K562 (cell line): Measurements from ENCODE around the gene GPR39. TPM values are rescaled to one million over a fixed set of nuclear protein-coding genes. Genes with fewer than 3 reads are reported as not detected.

ENCODE experiments used
- ATAC-seq: fragments of 200-7000 bp; cut with Tn5 transposase; 3 replicates; pipeline ENCODE4 v1.9.1; 2020; ENCODE audit warnings: moderate library complexity
- BruUV-seq: library from RNA; stranded (reverse); fragments of 400-500 nt; replicated peaks from 2 replicates; lab custom pipeline; 2021; lab: Mats Ljungman, UMichigan
- CTCF ChIA-PET: fragments of 300-600 bp; formaldehyde crosslinking; extraction: SDS; loops from one replicate; lab custom pipeline; 2021; ENCODE audit warnings: low intra/inter-chr PET ratio; lab: Yijun Ruan, JAX
- POLR2A ChIA-PET: fragments of 300-600, 350-650 bp; sonication (Branson Sonifier 250); formaldehyde crosslinking; extraction: SDS; loops from one replicate; lab custom pipeline; 2021; ENCODE audit warnings: antibody characterized with exemption, inconsistent platforms; lab: Yijun Ruan, JAX
- DNase-seq, 4 experiments: peaks; one replicate each; pipeline versions ENCODE4 v3.0.0 to v3.0.0-alpha.2; 2011 to 2018; ENCODE audit warnings: low spot score in 3 of 4, mixed read lengths in 3 of 4; ENCODE audit errors: extremely low read depth in 1 of 4
- FAIRE-seq: peaks from 2 replicates; lab custom pipeline; 2011; peaks lifted over from hg19 to GRCh38; lab: Jason Lieb, UNC
- H2AFZ ChIP-seq: 2 replicates; pipeline ENCODE4 v1.6.0; 2011; ENCODE audit warnings: low read depth, low read length, control low read depth, inconsistent platforms
- H3K27ac ChIP-seq: fragments of 200-600 bp; 3 replicates; pipeline ENCODE4 v1.8.0; 2011; ENCODE audit warnings: low read depth, mild to moderate bottlenecking, control low read depth, inconsistent platforms, low read length, moderate library complexity, mixed read lengths; ENCODE audit errors: extremely low read depth
- H3K27me3 ChIP-seq, 2 experiments: fragments of 300-600 bp in 1 of 2; 2 replicates in 1 of 2; 3 replicates in 1 of 2; pipeline versions ENCODE4 v1.6.0 to v1.8.0; 2011; ENCODE audit warnings: inconsistent platforms in 2 of 2, low read length in 2 of 2, mild to moderate bottlenecking in 1 of 2, mixed read lengths in 1 of 2, moderate library complexity in 1 of 2; ENCODE audit not compliant: control insufficient read depth in 2 of 2, insufficient read depth in 2 of 2
- H3K36me3 ChIP-seq: fragments of 300-600 bp; 3 replicates; pipeline ENCODE4 v1.8.0; 2011; ENCODE audit warnings: mild to moderate bottlenecking, low read length, inconsistent platforms; ENCODE audit not compliant: control insufficient read depth, insufficient read depth
- H3K4me1 ChIP-seq, 2 experiments: fragments of 200-600 bp in 1 of 2; replicated peaks in 1 of 2; 2 replicates in 1 of 2; 3 replicates in 1 of 2; pipeline versions ENCODE4 v1.5.1 to v1.8.0; 2011; ENCODE audit warnings: inconsistent platforms in 2 of 2, low read length in 2 of 2, mild to moderate bottlenecking in 1 of 2, mixed read lengths in 1 of 2, moderate library complexity in 1 of 2; ENCODE audit not compliant: control insufficient read depth in 2 of 2, insufficient read depth in 2 of 2
- H3K4me2 ChIP-seq: 2 replicates; pipeline ENCODE4 v1.6.1; 2011; ENCODE audit warnings: low read length, control low read depth, inconsistent platforms, mixed read lengths; ENCODE audit not compliant: insufficient read depth
- H3K4me3 ChIP-seq: fragments of 200-600 bp; sonication (generic), shearing (Covaris generic); 2 replicates; pipeline ENCODE4 v1.5.1; 2016; ENCODE audit warnings: control low read depth, inconsistent platforms
- H3K79me2 ChIP-seq: fragments of 200-600 bp; 3 replicates; pipeline ENCODE4 v1.8.0; 2011; ENCODE audit warnings: low read length, inconsistent platforms; ENCODE audit not compliant: control insufficient read depth, insufficient read depth
- H3K9ac ChIP-seq, 2 experiments: 2 replicates each; pipeline versions ENCODE4 v1.6.0 to v1.6.1; 2011; ENCODE audit warnings: low read depth in 2 of 2, low read length in 2 of 2, control low read depth in 1 of 2, inconsistent platforms in 1 of 2, mild to moderate bottlenecking in 1 of 2, mixed read lengths in 1 of 2; ENCODE audit not compliant: insufficient read depth in 1 of 2
- H3K9me1 ChIP-seq: one replicate; pipeline ENCODE4 v1.6.0; 2011; ENCODE audit warnings: inconsistent platforms, mild to moderate bottlenecking, low read length, moderate library complexity; ENCODE audit not compliant: control insufficient read depth, insufficient read depth
- H3K9me3 ChIP-seq: replicated peaks from 2 replicates; pipeline ENCODE4 v1.5.1; 2011; ENCODE audit warnings: low read depth, low read length, inconsistent platforms; ENCODE audit not compliant: control insufficient read depth, insufficient read depth
- H4K20me1 ChIP-seq: replicated peaks from 2 replicates; pipeline ENCODE4 v1.6.1; 2011; ENCODE audit warnings: low read length, inconsistent platforms, mixed read lengths; ENCODE audit not compliant: control insufficient read depth, insufficient read depth
- CHCHD3 ChIP-seq: fragments of 250-450 bp; sonication (Bioruptor Pico); IDR thresholded peaks from 2 replicates; pipeline ENCODE4 v2.1.2; 2022; ENCODE audit warnings: mild to moderate bottlenecking
- CHD1 ChIP-seq: fragments of 200-600 bp; sonication (generic); IDR thresholded peaks from one replicate; pipeline ENCODE4 v1.6.1; 2012; ENCODE audit warnings: mild to moderate bottlenecking, moderate library complexity, low read length, inconsistent platforms
- CSDE1 ChIP-seq, 2 experiments: fragments of 450-650 bp; IDR thresholded peaks; 2 replicates each; pipeline ENCODE4 v1.6.1; 2016; ENCODE audit warnings: mild to moderate bottlenecking in 1 of 2
- CUX1 ChIP-seq: fragments of 200-800 bp; sonication (Bioruptor generic); IDR thresholded peaks from 2 replicates; pipeline ENCODE4 v1.6.1; 2016; ENCODE audit warnings: missing genetic modification characterization, missing compliant biosample characterization
- RBM15 ChIP-seq: fragments of 200-400 bp; formaldehyde crosslinking; IDR thresholded peaks from 2 replicates; pipeline ENCODE4 v1.6.1; 2018; ENCODE audit warnings: mild to moderate bottlenecking, low read length, moderate library complexity; ENCODE audit not compliant: insufficient read depth
- SAP30 ChIP-seq: fragments of 200-600 bp; sonication (generic); IDR thresholded peaks from 2 replicates; pipeline ENCODE4 v1.6.1; 2012; ENCODE audit warnings: borderline replicate concordance, low read depth, mild to moderate bottlenecking, moderate library complexity, low read length, control low read depth, inconsistent platforms; ENCODE audit not compliant: insufficient read depth, poor library complexity, severe bottlenecking
- ZNF143 ChIP-seq: sonication (generic); formaldehyde crosslinking; IDR thresholded peaks from 2 replicates; pipeline ENCODE4 v1.9.0; 2022; ENCODE audit warnings: mild to moderate bottlenecking, missing genetic modification reagents
- ZNF764 ChIP-seq: fragments of 250-450 bp; sonication (Bioruptor Pico); IDR thresholded peaks from 2 replicates; pipeline ENCODE4 v1.4.0; 2020; ENCODE audit warnings: low read depth, mild to moderate bottlenecking, moderate library complexity
- WGBS: fragments of 100-300 bp; shearing (Covaris generic); methylation state at CpG from one replicate; pipeline ENCODE4 v1.1.6; 2016; ENCODE audit warnings: low coverage, mixed read lengths; ENCODE audit not compliant: insufficient coverage; ENCODE audit errors: missing lambda C conversion rate; 5-methylcytosine and 5-hydroxymethylcytosine counted together
- in situ Hi-C: fragments of 300-500 bp; cut with MboI; formaldehyde crosslinking; loops from 4 replicates; pipeline ENCODE4 v1.15.0; 2018; ENCODE audit warnings: inconsistent platforms, mixed read lengths
- intact Hi-C: fragments of 100-400 bp; cut with micrococcal nuclease; formaldehyde crosslinking; loops from 2 replicates; pipeline ENCODE4 v1.14.2; 2022
- polyA plus RNA-seq, 8 experiments: library from polyadenylated mRNA; depleted of rRNA in 4 of 8; stranded (reverse) in 5 of 8; unstranded in 3 of 8; fragments of >200 nt; fragmentation: Nextera tagmentation in 2 of 8; fragmentation: Illumina TruSeq in 1 of 8; extraction: Ambion mirVana in 2 of 8; extraction: Trizol in 1 of 8; gene quantifications; 2 replicates each; pipeline versions ENCODE4 v1.2.1 to v1.2.3, GENCODE V29; 2011 to 2014; ENCODE audit warnings: inconsistent platforms in 1 of 8, missing spikeins in 1 of 8
- total RNA-seq, 7 experiments: library from RNA; depleted of rRNA in 6 of 7; stranded (reverse); fragments of >200 nt in 6 of 7; fragmentation: Illumina TruSeq in 2 of 7; extraction: Trizol in 2 of 7; gene quantifications; 2 replicates each; pipeline versions ENCODE4 v1.2.1 to v1.2.3, GENCODE V29; 2011 to 2021; ENCODE audit warnings: low replicate concordance in 1 of 7
- TF ChIP-seq, protein P1 (sequence below): IDR thresholded peaks from 2 replicates; pipeline ENCODE4 v1.6.1; 2011; ENCODE audit warnings: borderline replicate concordance, low read depth, mild to moderate bottlenecking, moderate library complexity, low read length; ENCODE audit not compliant: insufficient read depth, poor library complexity, severe bottlenecking
- TF ChIP-seq, protein P2 (sequence below), 2 experiments: fragments of 450-650 bp in 1 of 2; sonication (generic) in 1 of 2; formaldehyde crosslinking; conservative IDR thresholded peaks; 2 replicates each; pipeline versions ENCODE4 v1.4.0 to v1.8.1; 2020 to 2022; ENCODE audit warnings: mild to moderate bottlenecking in 1 of 2, missing genetic modification reagents in 1 of 2
- TF ChIP-seq, protein P3 (sequence below): fragments of 250-450 bp; sonication (Bioruptor Pico); IDR thresholded peaks from 2 replicates; pipeline ENCODE4 v1.9.0; 2021; ENCODE audit warnings: mild to moderate bottlenecking, inconsistent platforms

Gene GPR39
- total and polyA plus RNA-seq, 9 of the 15 experiments (the other 6 are each of a cell fraction or from before 2014, with no cell fraction given): 0.04 TPM; not detected in 8

DNA sequence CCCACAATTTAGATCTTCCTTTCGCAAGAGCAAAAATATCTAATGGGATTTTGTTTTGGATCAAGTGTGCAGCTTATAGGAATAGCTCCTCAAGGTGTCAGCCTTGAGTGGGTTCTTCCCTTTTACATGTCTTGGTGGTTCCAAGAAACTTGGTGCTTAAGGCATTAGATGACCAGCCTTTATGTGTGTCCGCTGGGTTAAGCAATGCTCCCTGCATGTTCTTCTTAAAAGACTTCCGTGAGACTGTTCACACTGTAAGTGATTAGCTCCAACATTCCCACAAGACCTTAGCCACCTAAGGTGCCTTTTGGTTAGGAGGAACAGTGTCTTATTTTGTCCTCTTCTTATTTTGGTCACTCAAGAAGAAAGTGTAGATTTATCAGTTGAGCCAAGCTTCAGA lies 44.3 kb upstream of the GPR39 start:
- intact Hi-C loops: no loop called here
- ATAC-seq: no peak
- Histone ChIP-seq H3K9ac (no peak overlapping the region), H3K36me3 (no peaks in the 10 kb centered on the region), H3K4me1 (no peaks in the 10 kb centered on the region), H3K9me1 (no peaks in the 10 kb centered on the region), H3K27ac (no peak overlapping the region), H2AFZ (no peak overlapping the region), H4K20me1 (no peaks in the 10 kb centered on the region), H3K79me2 (no peaks in the 10 kb centered on the region), H3K27me3 (no peaks in the 10 kb centered on the region), H3K4me2 (no peak overlapping the region), H3K4me3 (no peak overlapping the region), H3K9me3 (no peaks in the 10 kb centered on the region)
- POLR2A ChIA-PET: no interaction called here
- BruUV-seq: no TSS peak
- FAIRE-seq: no peak
- TF ChIP-seq, protein P1, sequence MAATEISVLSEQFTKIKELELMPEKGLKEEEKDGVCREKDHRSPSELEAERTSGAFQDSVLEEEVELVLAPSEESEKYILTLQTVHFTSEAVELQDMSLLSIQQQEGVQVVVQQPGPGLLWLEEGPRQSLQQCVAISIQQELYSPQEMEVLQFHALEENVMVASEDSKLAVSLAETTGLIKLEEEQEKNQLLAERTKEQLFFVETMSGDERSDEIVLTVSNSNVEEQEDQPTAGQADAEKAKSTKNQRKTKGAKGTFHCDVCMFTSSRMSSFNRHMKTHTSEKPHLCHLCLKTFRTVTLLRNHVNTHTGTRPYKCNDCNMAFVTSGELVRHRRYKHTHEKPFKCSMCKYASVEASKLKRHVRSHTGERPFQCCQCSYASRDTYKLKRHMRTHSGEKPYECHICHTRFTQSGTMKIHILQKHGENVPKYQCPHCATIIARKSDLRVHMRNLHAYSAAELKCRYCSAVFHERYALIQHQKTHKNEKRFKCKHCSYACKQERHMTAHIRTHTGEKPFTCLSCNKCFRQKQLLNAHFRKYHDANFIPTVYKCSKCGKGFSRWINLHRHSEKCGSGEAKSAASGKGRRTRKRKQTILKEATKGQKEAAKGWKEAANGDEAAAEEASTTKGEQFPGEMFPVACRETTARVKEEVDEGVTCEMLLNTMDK: no peak
- TF ChIP-seq ZNF143 (CRISPR knock-in tag) (no peak), RBM15 (no peak), CHD1 (no peak), SAP30 (no peak), ZNF764 (CRISPR knock-in tag) (no peak), CSDE1 (IDR thresholded peaks at IDR 0.05) (no peak), CUX1 (CRISPR knock-in tag) (no peak), CHCHD3 (no peak)
- TF ChIP-seq, protein P2, sequence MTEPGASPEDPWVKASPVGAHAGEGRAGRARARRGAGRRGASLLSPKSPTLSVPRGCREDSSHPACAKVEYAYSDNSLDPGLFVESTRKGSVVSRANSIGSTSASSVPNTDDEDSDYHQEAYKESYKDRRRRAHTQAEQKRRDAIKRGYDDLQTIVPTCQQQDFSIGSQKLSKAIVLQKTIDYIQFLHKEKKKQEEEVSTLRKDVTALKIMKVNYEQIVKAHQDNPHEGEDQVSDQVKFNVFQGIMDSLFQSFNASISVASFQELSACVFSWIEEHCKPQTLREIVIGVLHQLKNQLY (CRISPR knock-in tag; conservative IDR thresholded peaks at IDR 0.05): no peak
- TF ChIP-seq, protein P3, sequence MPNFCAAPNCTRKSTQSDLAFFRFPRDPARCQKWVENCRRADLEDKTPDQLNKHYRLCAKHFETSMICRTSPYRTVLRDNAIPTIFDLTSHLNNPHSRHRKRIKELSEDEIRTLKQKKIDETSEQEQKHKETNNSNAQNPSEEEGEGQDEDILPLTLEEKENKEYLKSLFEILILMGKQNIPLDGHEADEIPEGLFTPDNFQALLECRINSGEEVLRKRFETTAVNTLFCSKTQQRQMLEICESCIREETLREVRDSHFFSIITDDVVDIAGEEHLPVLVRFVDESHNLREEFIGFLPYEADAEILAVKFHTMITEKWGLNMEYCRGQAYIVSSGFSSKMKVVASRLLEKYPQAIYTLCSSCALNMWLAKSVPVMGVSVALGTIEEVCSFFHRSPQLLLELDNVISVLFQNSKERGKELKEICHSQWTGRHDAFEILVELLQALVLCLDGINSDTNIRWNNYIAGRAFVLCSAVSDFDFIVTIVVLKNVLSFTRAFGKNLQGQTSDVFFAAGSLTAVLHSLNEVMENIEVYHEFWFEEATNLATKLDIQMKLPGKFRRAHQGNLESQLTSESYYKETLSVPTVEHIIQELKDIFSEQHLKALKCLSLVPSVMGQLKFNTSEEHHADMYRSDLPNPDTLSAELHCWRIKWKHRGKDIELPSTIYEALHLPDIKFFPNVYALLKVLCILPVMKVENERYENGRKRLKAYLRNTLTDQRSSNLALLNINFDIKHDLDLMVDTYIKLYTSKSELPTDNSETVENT (CRISPR knock-in tag): no peak
- CTCF ChIA-PET: no interaction called here
- 0% methylated on average over 3 of the region's 3 CpGs for WGBS
- in situ Hi-C loops: no loop called here
- DNase-seq: no peak
